ENCODE data around the gene CECR2. TPM values are rescaled to one million over a fixed set of nuclear protein-coding genes. Genes with fewer than 3 reads are reported as not detected.

CECR2 gene
- total RNA-seq, 4 donors from 2014 or later: 1.1 to 2.1 (median 1.3) TPM

GRCh38 chr22:17438026-17438425 is 68.8 kb downstream of the CECR2 start:
- Histone ChIP-seq H3K9me3 (no peaks in the 10 kb centered on the region), H3K27me3 (no peaks in the 10 kb centered on the region), H3K4me1 (peaks cover 5 to 15% (median 13%) of the 10 kb centered on the region in 4 donors), H3K36me3 (no peaks in the 10 kb centered on the region), H3K4me3 (no peak overlapping the region), H3K27ac (replicated peaks in 1 of 4) (no peak overlapping the region)
- no peak for TF ChIP-seq EP300 (IDR thresholded peaks at IDR 0.05)
- TF ChIP-seq POLR2AphosphoS5 (IDR thresholded peaks at IDR 0.05): no peak
- TF ChIP-seq POLR2A (IDR thresholded peaks at IDR 0.05; ENCODE audit: low read depth): no peak
- TF ChIP-seq CTCF (IDR thresholded peaks at IDR 0.05): no peak
- WGBS: 77% methylated on average over 2 of the region's 2 CpGs
- intact Hi-C loops (cut with DNase I): loop anchor here (5.0 kb wide), 1 partner anchor 66 kb away; no protein-coding TSS in a partner anchor
- no peak for DNase-seq (ENCODE audit: extremely low spot score)

GRCh38 chr22:17441326-17441725 is 72.1 kb downstream of the CECR2 start:
- WGBS: 67% methylated on average over 5 of the region's 5 CpGs
- no peak for TF ChIP-seq CTCF (IDR thresholded peaks at IDR 0.05)
- no peak for TF ChIP-seq POLR2AphosphoS5 (IDR thresholded peaks at IDR 0.05)
- no peak for TF ChIP-seq EP300 (IDR thresholded peaks at IDR 0.05)
- no peak for TF ChIP-seq POLR2A (IDR thresholded peaks at IDR 0.05; ENCODE audit: low read depth)
- peaks cover 5 to 9% (median 8%) of the 10 kb centered on the region in 4 donors for H3K4me1 ChIP-seq
- no peak for DNase-seq (ENCODE audit: extremely low spot score)
- H3K36me3 ChIP-seq: no peaks in the 10 kb centered on the region
- no peak overlapping the region for H3K4me3 ChIP-seq
- intact Hi-C loops (cut with DNase I): no loop called here
- H3K27ac ChIP-seq (replicated peaks in 1 of 4): no peak overlapping the region
- no peaks in the 10 kb centered on the region for H3K9me3 ChIP-seq
- H3K27me3 ChIP-seq: no peaks in the 10 kb centered on the region

GRCh38 chr22:17443405-17444203 is 74.3 kb downstream of the CECR2 start:
- H3K27ac ChIP-seq (replicated peaks in 1 of 4): no peak overlapping the region
- TF ChIP-seq POLR2A (IDR thresholded peaks at IDR 0.05; ENCODE audit: low read depth) (no peak), POLR2AphosphoS5 (IDR thresholded peaks at IDR 0.05) (no peak), CTCF (IDR thresholded peaks at IDR 0.05) (no peak), EP300 (IDR thresholded peaks at IDR 0.05) (no peak)
- no peaks in the 10 kb centered on the region for H3K27me3 ChIP-seq
- DNase-seq (ENCODE audit: extremely low spot score): no peak
- WGBS: 74% methylated on average over 17 of the region's 17 CpGs
- intact Hi-C loops (cut with DNase I): no loop called here
- H3K4me3 ChIP-seq: no peak overlapping the region
- no peaks in the 10 kb centered on the region for H3K36me3 ChIP-seq
- no peaks in the 10 kb centered on the region for H3K4me1 ChIP-seq
- H3K9me3 ChIP-seq: no peaks in the 10 kb centered on the region

GRCh38 chr22:17444204-17444504 is 74.9 kb downstream of the CECR2 start:
- TF ChIP-seq CTCF (IDR thresholded peaks at IDR 0.05): no peak
- no peak for TF ChIP-seq POLR2A (IDR thresholded peaks at IDR 0.05; ENCODE audit: low read depth)
- TF ChIP-seq POLR2AphosphoS5 (IDR thresholded peaks at IDR 0.05): no peak
- no peak for TF ChIP-seq EP300 (IDR thresholded peaks at IDR 0.05)
- no peaks in the 10 kb centered on the region for H3K9me3 ChIP-seq
- no peak for DNase-seq (ENCODE audit: extremely low spot score)
- no peak overlapping the region for H3K4me3 ChIP-seq
- WGBS: 93% methylated on average over 6 of the region's 6 CpGs
- no peaks in the 10 kb centered on the region for H3K27me3 ChIP-seq
- H3K27ac ChIP-seq (replicated peaks in 1 of 4): no peak overlapping the region
- H3K36me3 ChIP-seq: no peaks in the 10 kb centered on the region
- intact Hi-C loops (cut with DNase I): no loop called here
- H3K4me1 ChIP-seq: no peaks in the 10 kb centered on the region

GRCh38 chr22:17446698-17447097 is 77.4 kb downstream of the CECR2 start:
- 84% methylated on average over 9 of the region's 10 CpGs for WGBS
- no peaks in the 10 kb centered on the region for H3K4me1 ChIP-seq
- TF ChIP-seq CTCF (IDR thresholded peaks at IDR 0.05): no peak
- no peak for TF ChIP-seq EP300 (IDR thresholded peaks at IDR 0.05)
- no peak for TF ChIP-seq POLR2A (IDR thresholded peaks at IDR 0.05; ENCODE audit: low read depth)
- H3K27ac ChIP-seq (replicated peaks in 1 of 4): no peak overlapping the region
- H3K9me3 ChIP-seq: no peaks in the 10 kb centered on the region
- H3K4me3 ChIP-seq: no peak overlapping the region
- intact Hi-C loops (cut with DNase I): no loop called here
- H3K27me3 ChIP-seq: no peaks in the 10 kb centered on the region
- no peaks in the 10 kb centered on the region for H3K36me3 ChIP-seq
- DNase-seq (ENCODE audit: extremely low spot score): no peak
